ENCODE results near the gene ESX1. TPM values are rescaled to one million over a fixed set of nuclear protein-coding genes. Genes with fewer than 3 reads are reported as not detected.
"Not testable (repeated sequence)": the region's sequence is repeated elsewhere in the genome, so short reads cannot be mapped to it uniquely, and the experiment has no call there.

The ESX1 gene
- total RNA-seq: not detected
- long read RNA-seq: 0 reads

GRCh38 chrX:104254442-104255115 lies at the start of gene ESX1:
Gene ESX1, minus strand, starts transcription at chrX:104254933. Its CDS starts 84 bp downstream, at chrX:104254849.
- DNase-seq (ENCODE audit: low spot score): no peak

DNA sequence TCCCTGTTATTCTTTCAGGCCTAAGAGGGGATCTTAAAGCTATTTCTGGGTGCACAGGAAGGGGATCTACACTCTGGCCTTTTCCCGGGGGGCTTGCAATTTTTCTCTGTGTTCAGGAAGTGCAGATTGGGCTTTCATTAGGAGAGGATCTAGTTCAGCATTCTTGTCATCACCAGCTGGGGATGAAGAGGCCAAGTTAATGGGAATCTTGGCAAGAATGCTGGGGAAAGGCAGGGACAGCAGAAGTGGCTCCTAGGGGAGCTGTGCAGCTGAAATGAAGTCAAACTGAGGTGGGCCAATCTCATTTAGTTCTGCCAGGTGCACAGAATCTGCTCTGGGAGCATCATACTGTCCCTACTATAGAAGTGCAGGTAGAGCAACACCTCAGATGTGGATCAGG lies 40.9 kb upstream of the ESX1 start:
- no peak for DNase-seq (ENCODE audit: low spot score)

DNA sequence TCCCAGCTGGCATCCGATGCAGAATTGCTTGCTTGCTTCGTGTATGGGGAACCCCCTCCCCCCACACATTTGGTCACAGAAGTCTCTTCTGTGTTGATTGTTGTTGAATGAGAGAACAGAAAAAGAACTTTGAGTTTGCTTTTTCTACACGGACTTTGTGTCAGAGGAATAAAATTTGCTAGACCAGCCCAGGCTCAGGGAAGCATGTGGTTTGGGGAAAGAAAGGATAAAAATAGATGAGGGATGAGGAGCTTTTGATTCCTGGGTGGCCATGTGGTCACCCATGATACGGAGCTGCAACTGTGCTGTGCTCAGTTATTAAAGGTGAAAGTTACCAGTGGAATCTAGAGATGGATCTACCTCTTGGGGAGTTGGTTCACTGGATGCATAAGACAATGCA lies 34.2 kb upstream of the ESX1 start:
- no peak for DNase-seq (ENCODE audit: low spot score)

- DNase-seq (ENCODE audit: low spot score): no peak
These were observed 33.5 kb upstream of the ESX1 start for GRCh38 chrX:104288269-104288668.

- no peak for DNase-seq (ENCODE audit: low spot score)
These were observed 30.5 kb upstream of the ESX1 start for GRCh38 chrX:104285201-104285600.

DNA sequence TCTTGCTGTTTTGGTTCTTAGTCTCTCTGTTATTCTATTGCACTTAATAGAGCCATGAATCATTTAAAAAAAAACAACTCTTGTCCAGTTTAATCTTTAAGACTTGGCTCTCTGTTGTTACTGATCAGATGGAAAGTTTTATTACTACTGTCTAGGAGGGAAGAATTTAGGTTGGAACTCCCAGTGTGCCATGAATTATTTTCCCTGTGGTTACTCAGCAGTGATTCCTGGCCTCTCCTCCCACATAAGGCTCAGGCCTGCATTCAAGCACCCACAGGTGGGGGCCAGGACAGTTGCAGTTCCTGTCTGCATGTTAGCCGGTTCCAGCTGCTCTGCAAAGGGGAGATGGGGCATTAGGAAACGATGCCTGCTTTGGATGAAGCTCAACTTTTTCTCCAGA lies 29.8 kb upstream of the ESX1 start:
- no peak for DNase-seq (ENCODE audit: low spot score)

- DNase-seq (ENCODE audit: low spot score): no peak
These were observed 27.5 kb upstream of the ESX1 start for GRCh38 chrX:104282166-104282725.

DNA sequence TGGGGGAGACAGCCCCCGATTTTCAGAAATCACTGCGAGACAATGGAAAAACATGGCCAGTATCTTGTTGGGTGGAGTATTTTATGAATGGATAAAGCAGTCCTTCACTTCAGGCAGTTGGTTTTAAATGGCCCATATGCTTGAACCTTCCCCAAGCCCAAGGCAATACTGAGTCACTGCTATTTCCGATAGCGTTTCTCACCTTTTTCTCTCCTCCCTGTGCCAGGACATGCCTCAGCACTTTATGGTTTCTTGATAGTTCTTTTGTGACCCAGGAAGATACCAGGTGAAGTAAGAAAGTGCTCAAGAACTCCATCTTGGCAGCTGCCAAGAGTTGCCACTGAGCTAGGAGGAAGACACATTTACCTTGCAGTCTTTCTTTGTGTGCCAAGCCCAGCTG lies 26.8 kb upstream of the ESX1 start:
- no peak for DNase-seq (ENCODE audit: low spot score)

- DNase-seq (ENCODE audit: low spot score): no peak
These were observed 25.9 kb upstream of the ESX1 start for GRCh38 chrX:104280609-104281008.

DNA sequence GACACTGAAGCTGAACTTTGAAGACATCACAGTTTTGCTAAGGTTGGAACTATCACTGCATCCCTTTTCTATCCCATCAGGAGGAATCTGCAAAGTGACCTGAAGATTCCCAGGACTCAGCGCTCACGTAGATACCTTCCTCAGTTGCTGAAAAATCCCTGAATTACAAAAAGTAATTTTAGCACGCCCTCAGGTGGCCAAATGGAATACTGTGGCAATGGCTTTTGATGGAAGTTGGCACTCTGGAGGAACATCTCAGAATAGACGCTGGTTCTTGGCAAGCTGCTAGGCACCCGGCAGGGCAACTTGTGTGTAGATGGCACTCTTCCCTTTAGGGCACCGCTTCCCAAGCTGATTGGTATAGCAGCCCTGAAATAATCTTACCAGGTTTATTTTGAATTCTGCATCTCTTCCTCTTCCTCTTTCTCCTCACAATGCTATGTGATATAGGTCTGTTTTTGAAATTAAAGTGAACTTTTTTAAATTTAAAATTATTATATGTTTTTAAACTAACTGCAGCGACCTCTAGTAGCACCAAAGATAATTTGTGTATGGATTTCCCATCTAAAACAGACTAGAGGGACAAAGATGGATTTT lies 16.3 kb upstream of the ESX1 start:
- DNase-seq (ENCODE audit: low spot score): no peak

GRCh38 chrX:104270212-104270611 lies 15.5 kb upstream of the ESX1 start:
- DNase-seq (ENCODE audit: low spot score): no peak

DNA sequence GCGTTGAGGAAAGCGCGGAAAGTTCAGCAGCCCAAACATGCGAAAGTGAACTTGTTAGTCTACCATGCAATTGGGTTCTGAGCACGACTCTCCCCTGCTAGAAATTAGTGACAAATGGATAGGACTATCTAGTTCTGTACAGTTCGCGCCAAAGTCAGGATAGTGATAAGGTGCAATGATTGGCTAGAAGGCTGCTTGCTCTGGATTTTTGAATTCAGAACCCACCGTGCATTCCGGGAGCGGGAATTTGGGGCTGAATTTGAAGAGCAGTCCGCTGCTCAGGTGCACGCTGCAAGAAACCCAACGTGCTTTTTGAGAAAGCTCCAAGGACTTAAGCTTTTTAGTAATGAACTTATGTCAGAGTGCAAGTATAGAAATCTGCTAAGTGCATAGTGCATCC lies 732 bp upstream of the ESX1 start:
- no peak for DNase-seq (ENCODE audit: low spot score)

DNA sequence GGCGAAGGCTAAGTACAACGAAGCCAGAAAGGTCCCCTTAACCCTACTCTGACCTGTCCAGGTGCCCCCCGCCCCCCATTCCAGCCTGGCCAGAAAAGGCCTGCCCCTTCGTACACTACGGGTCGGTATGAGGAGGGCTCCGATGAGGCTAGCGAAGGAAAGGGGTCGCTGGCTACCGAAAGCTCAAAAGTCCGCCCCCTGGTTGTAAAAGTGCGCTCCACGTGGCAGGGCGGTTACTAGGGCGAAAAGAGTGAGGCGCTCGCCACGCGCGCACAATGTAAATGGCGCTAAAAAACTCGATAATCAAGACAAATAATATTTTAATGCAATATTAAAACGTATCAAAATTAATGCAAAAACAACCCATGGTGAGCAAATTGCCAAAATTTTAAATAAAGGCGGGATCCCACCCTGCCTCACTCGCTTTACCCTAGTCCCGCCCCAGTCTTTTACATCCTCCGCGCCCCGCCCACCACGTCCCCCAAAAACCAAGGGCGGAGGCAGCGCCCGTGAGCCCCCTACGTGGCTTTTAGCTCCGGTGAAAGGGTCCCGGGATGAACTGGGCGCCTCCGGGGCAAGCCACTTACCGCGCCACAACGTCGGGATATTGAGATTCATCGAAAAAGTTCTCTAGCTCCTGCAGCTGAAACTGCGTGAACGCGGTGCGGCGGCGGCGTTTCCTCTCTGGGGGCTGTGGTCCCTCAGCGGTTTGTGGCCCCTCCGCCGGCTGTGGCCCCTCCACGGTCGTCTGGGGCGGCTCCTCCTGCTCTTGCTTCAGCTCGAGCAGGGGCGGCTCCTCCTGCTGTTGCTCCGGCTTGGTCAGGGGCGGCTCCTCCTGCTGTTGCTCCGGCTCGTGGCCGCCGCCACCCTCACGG lies 929 bp downstream of the ESX1 start:
- DNase-seq (ENCODE audit: low spot score): no peak

- no peak for DNase-seq (ENCODE audit: low spot score)
These were observed 4.3 kb downstream of the ESX1 start for GRCh38 chrX:104250470-104250869.

DNA sequence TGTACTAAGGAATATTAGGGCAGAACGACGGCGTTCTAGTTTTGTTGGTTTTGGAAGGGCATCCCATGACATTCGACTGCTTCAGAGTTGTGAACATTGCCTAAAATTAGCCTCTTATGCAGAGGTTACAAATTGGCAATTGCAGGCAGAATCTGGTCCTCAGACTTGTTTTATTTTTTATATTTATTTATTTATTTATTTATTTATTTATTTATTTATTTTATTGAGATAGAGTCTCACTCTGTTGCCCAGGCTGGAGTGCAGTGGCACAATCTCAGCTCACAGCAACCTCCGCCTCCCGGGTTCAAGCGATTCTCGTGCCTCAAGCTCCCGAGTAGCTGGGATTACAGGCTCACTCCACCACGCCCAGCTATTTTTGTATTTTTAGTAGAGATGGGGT lies 24.7 kb downstream of the ESX1 start:
- DNase-seq (ENCODE audit: low spot score): not testable (repeated sequence)

GRCh38 chrX:104211187-104211586 lies 43.5 kb downstream of the ESX1 start:
- no peak for DNase-seq (ENCODE audit: low spot score)

- no peak for DNase-seq (ENCODE audit: low spot score)
These were observed 49.2 kb downstream of the ESX1 start for GRCh38 chrX:104205548-104205947.

Other genes starting within 250 kb of the ESX1 start
- gene H2BW1, start 241.2 kb downstream of the ESX1 start, total RNA-seq: not detected
- gene H2BW2, start 215.0 kb downstream of the ESX1 start, total RNA-seq: not detected
- gene TMSB15C, start 178.7 kb downstream of the ESX1 start, total RNA-seq: 0.19 TPM
- gene ZCCHC18, start 142.4 kb downstream of the ESX1 start, total RNA-seq: not detected
- gene SLC25A53, start 97.9 kb downstream of the ESX1 start, total RNA-seq: 10.8 TPM
- gene FAM199X, start 88.5 kb downstream of the ESX1 start, total RNA-seq: 44.8 TPM